NT2/D1 (cell line): ENCODE data around the gene LRRC8E.

Experiments used
- DNase-seq: peaks from one replicate; pipeline ENCODE4 v3.0.0-alpha.2; 2011; ENCODE audit warnings: low read depth, low spot score
- H3K27me3 ChIP-seq: 2 replicates; pipeline ENCODE4 v1.6.0; 2011; ENCODE audit warnings: mild to moderate bottlenecking; ENCODE audit not compliant: insufficient read length, insufficient read depth
- H3K36me3 ChIP-seq: 2 replicates; pipeline ENCODE4 v1.6.1; 2011; ENCODE audit warnings: mild to moderate bottlenecking, low read length, mixed read lengths; ENCODE audit not compliant: insufficient read depth, insufficient read length
- H3K4me1 ChIP-seq: 2 replicates; pipeline ENCODE4 v1.5.1; 2011; ENCODE audit not compliant: insufficient read depth, insufficient read length
- H3K4me3 ChIP-seq: 2 replicates; pipeline ENCODE4 v1.5.1; 2011; ENCODE audit warnings: low read depth; ENCODE audit not compliant: insufficient read length
- H3K9ac ChIP-seq: 2 replicates; pipeline ENCODE4 v1.6.0; 2011; ENCODE audit warnings: low read depth; ENCODE audit not compliant: insufficient read length
- H3K9me3 ChIP-seq: 2 replicates; pipeline ENCODE4 v1.5.1; 2011; ENCODE audit warnings: mild to moderate bottlenecking, low read length; ENCODE audit not compliant: insufficient read depth
- SUZ12 ChIP-seq: IDR thresholded peaks from 2 replicates; pipeline ENCODE4 v1.6.1; 2011; ENCODE audit not compliant: insufficient read length, insufficient read depth; ENCODE audit errors: extremely low read depth
- YY1 ChIP-seq: IDR thresholded peaks from 2 replicates; pipeline ENCODE4 v1.6.1; 2011; ENCODE audit not compliant: insufficient read length, insufficient read depth
- ZNF274 ChIP-seq: IDR thresholded peaks from 2 replicates; pipeline ENCODE4 v1.6.1; 2011; ENCODE audit warnings: mild to moderate bottlenecking, low read depth, low read length

Gene LRRC8E

GRCh38 chr19:7908742-7909461, 20.6 kb downstream of the LRRC8E start:
- Histone ChIP-seq H3K27me3 (no peaks in the 10 kb centered on the region), H3K9ac (peak overlapping the region; percentile 62)
- no peak for DNase-seq

DNA sequence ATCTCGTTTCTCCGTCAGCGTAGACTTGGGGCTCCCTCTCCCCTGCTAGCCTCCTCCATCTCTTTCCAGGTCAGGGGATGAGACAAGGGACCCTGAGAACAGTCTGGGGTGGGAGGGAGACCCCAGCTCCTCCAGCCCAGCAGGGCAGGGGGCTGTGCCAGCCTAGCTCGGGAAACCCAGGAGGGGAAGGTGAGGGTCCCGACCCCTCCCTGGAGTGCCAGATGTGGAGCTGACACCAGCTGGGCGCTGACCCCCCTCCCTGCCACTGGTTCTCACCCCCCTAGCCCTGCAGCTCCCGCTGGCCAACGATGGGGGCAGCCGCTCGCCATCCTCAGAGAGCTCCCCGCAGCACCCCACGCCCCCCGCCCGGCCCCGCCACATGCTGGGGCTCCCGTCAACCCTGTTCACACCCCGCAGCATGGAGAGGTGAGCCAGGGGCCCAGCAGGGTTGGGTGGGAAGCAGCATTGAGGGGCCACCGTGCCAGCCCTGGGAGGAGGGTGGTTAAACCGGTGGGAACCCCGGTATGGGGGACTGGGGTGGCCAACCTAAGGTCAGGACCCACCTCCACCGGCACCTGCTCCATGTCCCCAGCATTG, 21.3 kb downstream of the LRRC8E start:
- peaks cover 1% of the 10 kb centered on the region for H3K27me3 ChIP-seq
- TF ChIP-seq SUZ12, result no peak
- no peak overlapping the region for H3K4me3 ChIP-seq
- H3K4me1 ChIP-seq, result peaks cover 20% of the 10 kb centered on the region
- no peak overlapping the region for H3K9ac ChIP-seq
- H3K36me3 ChIP-seq, result peaks cover 58% of the 10 kb centered on the region
- no peak for DNase-seq
- no peaks in the 10 kb centered on the region for H3K9me3 ChIP-seq

More at GRCh38 chr19:7908742-7909461, 20.6 kb downstream of the LRRC8E start:
- peaks cover 60% of the 10 kb centered on the region for H3K36me3 ChIP-seq
- TF ChIP-seq YY1 (no peak), SUZ12 (no peak), ZNF274 (no peak)
- H3K9me3 ChIP-seq, result no peaks in the 10 kb centered on the region
- H3K4me3 ChIP-seq, result no peak overlapping the region
- peaks cover 23% of the 10 kb centered on the region for H3K4me1 ChIP-seq

GRCh38 chr19:7910321-7911161, 22.2 kb downstream of the LRRC8E start:
- H3K27me3 ChIP-seq, result peaks cover 8% of the 10 kb centered on the region
- H3K4me3 ChIP-seq, result no peak overlapping the region
- TF ChIP-seq SUZ12 (no peak), YY1 (no peak), ZNF274 (no peak)
- no peak for DNase-seq
- H3K36me3 ChIP-seq, result peaks cover 50% of the 10 kb centered on the region
- H3K9ac ChIP-seq, result no peak overlapping the region
- peaks cover 14% of the 10 kb centered on the region for H3K4me1 ChIP-seq
- no peaks in the 10 kb centered on the region for H3K9me3 ChIP-seq

DNA sequence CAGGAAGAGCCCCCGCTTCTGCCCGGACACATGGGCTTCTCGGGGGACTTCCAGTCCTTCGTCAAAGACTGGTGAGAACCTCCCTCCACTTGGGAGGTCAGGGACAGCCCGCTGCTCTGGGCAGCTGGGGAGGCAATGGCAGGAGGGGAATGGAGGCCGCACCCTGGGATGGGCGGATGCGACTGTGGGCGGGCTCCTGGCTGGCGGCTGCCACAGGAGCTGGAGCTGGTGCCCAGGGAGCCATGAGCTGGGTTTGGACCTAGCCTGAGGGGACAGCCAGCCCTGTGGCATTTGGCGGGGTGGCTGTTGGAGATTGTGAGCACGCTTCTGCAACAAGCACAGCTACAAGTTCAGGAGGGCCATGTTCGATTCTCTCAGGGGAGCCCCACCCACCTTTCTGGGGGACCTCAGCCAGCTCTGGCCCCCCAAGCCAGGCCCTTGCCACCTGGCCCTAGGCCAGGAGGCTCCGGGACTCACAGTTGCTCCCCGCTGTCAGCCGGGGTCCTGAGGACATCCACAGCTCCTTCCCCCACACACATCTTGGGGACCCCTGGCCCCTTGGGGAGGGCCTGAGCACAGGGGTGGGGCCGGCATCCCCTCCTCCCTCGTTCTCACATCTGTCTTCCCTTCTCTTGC, 23.3 kb downstream of the LRRC8E start:
- Histone ChIP-seq H3K36me3 (peaks cover 40% of the 10 kb centered on the region), H3K9me3 (no peaks in the 10 kb centered on the region), H3K4me1 (peaks cover 13% of the 10 kb centered on the region), H3K9ac (no peak overlapping the region), H3K27me3 (peaks cover 17% of the 10 kb centered on the region), H3K4me3 (no peak overlapping the region)
- DNase-seq, result no peak
- TF ChIP-seq SUZ12 (no peak), ZNF274 (no peak), YY1 (no peak)

- Histone ChIP-seq H3K4me1 (peaks cover 12% of the 10 kb centered on the region), H3K9ac (no peak overlapping the region), H3K4me3 (no peak overlapping the region), H3K9me3 (no peaks in the 10 kb centered on the region), H3K27me3 (peaks cover 22% of the 10 kb centered on the region), H3K36me3 (peaks cover 37% of the 10 kb centered on the region)
- TF ChIP-seq YY1 (no peak), SUZ12 (no peak), ZNF274 (no peak)
- DNase-seq, result no peak
Measured at GRCh38 chr19:7912144-7912696, 23.9 kb downstream of the LRRC8E start.

- Histone ChIP-seq H3K9me3 (no peaks in the 10 kb centered on the region), H3K9ac (no peak overlapping the region)
Measured at GRCh38 chr19:7912697-7913564, 24.6 kb downstream of the LRRC8E start.

More at GRCh38 chr19:7912697-7913564, 24.6 kb downstream of the LRRC8E start:
- peaks cover 35% of the 10 kb centered on the region for H3K36me3 ChIP-seq
- peaks cover 29% of the 10 kb centered on the region for H3K27me3 ChIP-seq
- DNase-seq, result no peak
- TF ChIP-seq YY1, result no peak
- no peak for TF ChIP-seq ZNF274
- TF ChIP-seq SUZ12, result no peak
- H3K4me1 ChIP-seq, result peaks cover 9% of the 10 kb centered on the region
- H3K4me3 ChIP-seq, result no peak overlapping the region
